AG04450 (cell line): ENCODE measurements around the gene SLC13A1. TPM values are rescaled to one million over a fixed set of nuclear protein-coding genes. Genes with fewer than 3 reads are reported as not detected.
"Not testable (repeated sequence)": the region's sequence is repeated elsewhere in the genome, so short reads cannot be mapped to it uniquely, and the experiment has no call there.

ENCODE experiments used
- CTCF ChIA-PET: fragments of 300-600, 350-600 bp; formaldehyde crosslinking; extraction: SDS; loops from one replicate; lab custom pipeline; 2022; ENCODE audit warnings: antibody characterized with exemption, inconsistent platforms; lab: Charles Lee
- POLR2A ChIA-PET: fragments of 350-600 bp; formaldehyde crosslinking; extraction: SDS; loops from one replicate; lab custom pipeline; 2021; ENCODE audit warnings: antibody characterized with exemption, inconsistent platforms; lab: Yijun Ruan, JAX
- DNase-seq: peaks from one replicate; pipeline ENCODE4 v3.0.0-alpha.2; 2011; ENCODE audit warnings: low read depth, low spot score
- H3K27ac ChIP-seq: one replicate; pipeline ENCODE4 v1.5.1; 2012; ENCODE audit warnings: low read depth, low read length, control low read depth
- H3K27me3 ChIP-seq: one replicate; pipeline ENCODE4 v1.6.0; 2012; ENCODE audit warnings: low read length; ENCODE audit not compliant: control insufficient read depth, insufficient read depth
- H3K4me3 ChIP-seq: 2 replicates; pipeline ENCODE4 v1.5.1; 2011; ENCODE audit warnings: mild to moderate bottlenecking, low read depth, low read length, control low read depth
- H3K9me3 ChIP-seq: 2 replicates; pipeline ENCODE4 v1.5.1; 2012; ENCODE audit warnings: low read length; ENCODE audit not compliant: control insufficient read depth, insufficient read depth
- CTCF ChIP-seq: IDR thresholded peaks from 2 replicates; pipeline ENCODE4 v1.5.1; 2011; ENCODE audit warnings: low read depth, low read length, control low read depth, inconsistent platforms
- polyA plus RNA-seq: library from polyadenylated mRNA; depleted of rRNA; stranded (reverse); fragments of >200 nt; gene quantifications from 2 replicates; pipeline ENCODE4 v1.2.3, GENCODE V29; 2011

The SLC13A1 gene
- polyA plus RNA-seq, 1 experiment: not detected

- ChIA-PET CTCF (no interaction called here), POLR2A (no interaction called here)
- Histone ChIP-seq H3K9me3 (peaks cover 5% of the 10 kb centered on the region), H3K4me3 (no peak overlapping the region), H3K27me3 (no peaks in the 10 kb centered on the region), H3K27ac (no peak overlapping the region)
- no peak for TF ChIP-seq CTCF
- DNase-seq: no peak
These were observed 109.3 kb downstream of the SLC13A1 start for GRCh38 chr7:123090456-123090855.

- H3K9me3 ChIP-seq: peaks cover 11% of the 10 kb centered on the region
- CTCF ChIA-PET, H3K27me3 ChIP-seq, POLR2A ChIA-PET, H3K27ac ChIP-seq, DNase-seq, H3K4me3 ChIP-seq: not testable (repeated sequence)
These were observed 112.9 kb downstream of the SLC13A1 start for GRCh38 chr7:123086910-123087309.

- H3K9me3 ChIP-seq, POLR2A ChIA-PET, H3K27me3 ChIP-seq, H3K4me3 ChIP-seq, DNase-seq, H3K27ac ChIP-seq, CTCF ChIA-PET: not testable (repeated sequence)
These were observed 114.9 kb downstream of the SLC13A1 start for GRCh38 chr7:123084861-123085260.

GRCh38 chr7:123079021-123079420 is 120.7 kb downstream of the SLC13A1 start:
- POLR2A ChIA-PET: no interaction called here
- TF ChIP-seq CTCF: no peak
- CTCF ChIA-PET: no interaction called here

GRCh38 chr7:123075838-123076467 is 123.8 kb downstream of the SLC13A1 start:
- ChIA-PET POLR2A (no interaction called here), CTCF (no interaction called here)
- DNase-seq: no peak
- H3K27me3 ChIP-seq: no peaks in the 10 kb centered on the region
- H3K27ac ChIP-seq: no peak overlapping the region
- H3K9me3 ChIP-seq: no peaks in the 10 kb centered on the region
- H3K4me3 ChIP-seq: no peak overlapping the region
- TF ChIP-seq CTCF: no peak

More at GRCh38 chr7:123079021-123079420, 120.7 kb downstream of the SLC13A1 start:
- no peak overlapping the region for H3K4me3 ChIP-seq
- H3K9me3 ChIP-seq: no peaks in the 10 kb centered on the region
- DNase-seq: no peak
- H3K27ac ChIP-seq: no peak overlapping the region
- no peaks in the 10 kb centered on the region for H3K27me3 ChIP-seq

- ChIA-PET POLR2A (no interaction called here), CTCF (no interaction called here)
- TF ChIP-seq CTCF: no peak
- H3K4me3 ChIP-seq: no peak overlapping the region
- DNase-seq: no peak
- H3K27me3 ChIP-seq: no peaks in the 10 kb centered on the region
- H3K27ac ChIP-seq: no peak overlapping the region
- H3K9me3 ChIP-seq: peaks cover 19% of the 10 kb centered on the region
These were observed 129.0 kb downstream of the SLC13A1 start for GRCh38 chr7:123070702-123071286.
